GM21737 (cell line): Measurements from ENCODE around the gene DCTPP1.

Source experiments
- ATAC-seq: cut with Tn5 transposase; IDR thresholded peaks from one replicate; pipeline ENCODE4 v1.9.1; 2021; ENCODE audit warnings: mild to moderate bottlenecking, moderate library complexity; ENCODE audit not compliant: unreplicated experiment

Gene DCTPP1

GRCh38 chr16:30447512-30448226 lies 17.8 kb upstream of the DCTPP1 start:
- ATAC-seq, result no peak

- ATAC-seq, result no peak
These were observed 16.4 kb upstream of the DCTPP1 start for GRCh38 chr16:30446203-30446595.

GRCh38 chr16:30445408-30446202 lies 15.8 kb upstream of the DCTPP1 start, which contains the start of gene SEPHS2:
SEPHS2 (minus strand) TSS chr16:30445874; CDS start chr16:30445727, 147 bp downstream.
- peak; percentile 79 for ATAC-seq

- ATAC-seq, result no peak
These were observed 15.2 kb upstream of the DCTPP1 start for GRCh38 chr16:30445149-30445407.

GRCh38 chr16:30444231-30445148 lies 14.7 kb upstream of the DCTPP1 start:
- no peak for ATAC-seq

GRCh38 chr16:30443631-30444030 lies 13.8 kb upstream of the DCTPP1 start:
- no peak for ATAC-seq

GRCh38 chr16:30439720-30440348 lies 10.0 kb upstream of the DCTPP1 start:
- ATAC-seq, result no peak

- no peak for ATAC-seq
These were observed 9.0 kb upstream of the DCTPP1 start for GRCh38 chr16:30438835-30439234.

- ATAC-seq, result no peak
These were observed 7.7 kb upstream of the DCTPP1 start for GRCh38 chr16:30437511-30438046.

- ATAC-seq, result no peak
These were observed 5.0 kb upstream of the DCTPP1 start for GRCh38 chr16:30434852-30435251.

GRCh38 chr16:30430428-30430970 lies 669 bp upstream of the DCTPP1 start:
- peak; percentile 4 for ATAC-seq

GRCh38 chr16:30429418-30429677 lies 482 bp downstream of the DCTPP1 start:
- ATAC-seq, result no peak

GRCh38 chr16:30428055-30428454 lies 1.8 kb downstream of the DCTPP1 start:
- no peak for ATAC-seq

GRCh38 chr16:30421010-30421409 lies 8.8 kb downstream of the DCTPP1 start:
- ATAC-seq, result no peak

- ATAC-seq, result no peak
These were observed 11.3 kb downstream of the DCTPP1 start for GRCh38 chr16:30418350-30419181.

GRCh38 chr16:30417529-30418349 lies 12.1 kb downstream of the DCTPP1 start:
- peak; percentile 73 for ATAC-seq

- ATAC-seq, result no peak
These were observed 13.0 kb downstream of the DCTPP1 start for GRCh38 chr16:30416624-30417528.

GRCh38 chr16:30416047-30416603 lies 13.7 kb downstream of the DCTPP1 start:
- ATAC-seq, result no peak
